ENCODE measurements around the gene MLLT3.

Gene MLLT3

GRCh38 chr9:20624201-20625002 lies 2.1 kb upstream of the MLLT3 start:
- DNase-seq, result peak; percentile 60 to 61

GRCh38 chr9:20623748-20624124 lies 1.4 kb upstream of the MLLT3 start:
- DNase-seq, result no peak

GRCh38 chr9:20623021-20623747 lies 885 bp upstream of the MLLT3 start:
- no peak for DNase-seq

GRCh38 chr9:20621471-20622329 lies 599 bp downstream of the MLLT3 start:
- no peak for DNase-seq

- DNase-seq, result no peak
These were observed 1.4 kb downstream of the MLLT3 start for GRCh38 chr9:20620650-20621470.

- DNase-seq, result no peak
These were observed 2.7 kb downstream of the MLLT3 start for GRCh38 chr9:20619487-20620200.

GRCh38 chr9:20618361-20618802 lies 3.9 kb downstream of the MLLT3 start:
- peak in 1 of 2 experiments; percentile 22 for DNase-seq

GRCh38 chr9:20616808-20617207 lies 5.5 kb downstream of the MLLT3 start:
- DNase-seq, result no peak

GRCh38 chr9:20614602-20615216 lies 7.6 kb downstream of the MLLT3 start:
- DNase-seq, result no peak

- no peak for DNase-seq
These were observed 10.5 kb downstream of the MLLT3 start for GRCh38 chr9:20611691-20612287.

GRCh38 chr9:20610591-20610990 lies 11.7 kb downstream of the MLLT3 start:
- no peak for DNase-seq

- DNase-seq, result no peak
These were observed 13.7 kb downstream of the MLLT3 start for GRCh38 chr9:20608582-20608981.

GRCh38 chr9:20606652-20607051 lies 15.6 kb downstream of the MLLT3 start:
- no peak for DNase-seq

- no peak for DNase-seq
These were observed 17.7 kb downstream of the MLLT3 start for GRCh38 chr9:20604562-20604961.

- DNase-seq, result no peak
These were observed 18.6 kb downstream of the MLLT3 start for GRCh38 chr9:20603524-20604268.

- no peak for DNase-seq
These were observed 21.0 kb downstream of the MLLT3 start for GRCh38 chr9:20601292-20601691.

GRCh38 chr9:20599195-20599594 lies 23.1 kb downstream of the MLLT3 start:
- no peak for DNase-seq

GRCh38 chr9:20598367-20598766 lies 23.9 kb downstream of the MLLT3 start:
- no peak for DNase-seq

GRCh38 chr9:20597862-20598261 lies 24.4 kb downstream of the MLLT3 start:
- no peak for DNase-seq

GRCh38 chr9:20594608-20595007 lies 27.7 kb downstream of the MLLT3 start:
- DNase-seq, result no peak
